K562 (cell line): Measurements from ENCODE around the gene LRP4. TPM values are rescaled to one million over a fixed set of nuclear protein-coding genes. Genes with fewer than 3 reads are reported as not detected.
A peak's percentile ranks its signal among the peaks of the same experiment; 100 is the strongest.

Experiments
- ATAC-seq: fragments of 200-7000 bp; cut with Tn5 transposase; 3 replicates; pipeline ENCODE4 v1.9.1; 2020; ENCODE audit warnings: moderate library complexity
- BruUV-seq: library from RNA; stranded (reverse); fragments of 400-500 nt; replicated peaks from 2 replicates; lab custom pipeline; 2021; lab: Mats Ljungman, UMichigan
- CTCF ChIA-PET: fragments of 300-600 bp; formaldehyde crosslinking; extraction: SDS; loops from one replicate; lab custom pipeline; 2021; ENCODE audit warnings: low intra/inter-chr PET ratio; lab: Yijun Ruan, JAX
- POLR2A ChIA-PET: fragments of 300-600, 350-650 bp; sonication (Branson Sonifier 250); formaldehyde crosslinking; extraction: SDS; loops from one replicate; lab custom pipeline; 2021; ENCODE audit warnings: antibody characterized with exemption, inconsistent platforms; lab: Yijun Ruan, JAX
- DNase-seq, 4 experiments: peaks; one replicate each; pipeline versions ENCODE4 v3.0.0 to v3.0.0-alpha.2; 2011 to 2018; ENCODE audit warnings: low spot score in 3 of 4, mixed read lengths in 3 of 4; ENCODE audit errors: extremely low read depth in 1 of 4
- FAIRE-seq: peaks from 2 replicates; lab custom pipeline; 2011; peaks lifted over from hg19 to GRCh38; lab: Jason Lieb, UNC
- H2AFZ ChIP-seq: 2 replicates; pipeline ENCODE4 v1.6.0; 2011; ENCODE audit warnings: low read depth, low read length, control low read depth, inconsistent platforms
- H3K27ac ChIP-seq: fragments of 200-600 bp; 3 replicates; pipeline ENCODE4 v1.8.0; 2011; ENCODE audit warnings: low read depth, mild to moderate bottlenecking, control low read depth, inconsistent platforms, low read length, moderate library complexity, mixed read lengths; ENCODE audit errors: extremely low read depth
- H3K27me3 ChIP-seq, 2 experiments: fragments of 300-600 bp in 1 of 2; 2 replicates in 1 of 2; 3 replicates in 1 of 2; pipeline versions ENCODE4 v1.6.0 to v1.8.0; 2011; ENCODE audit warnings: inconsistent platforms in 2 of 2, low read length in 2 of 2, mild to moderate bottlenecking in 1 of 2, mixed read lengths in 1 of 2, moderate library complexity in 1 of 2; ENCODE audit not compliant: control insufficient read depth in 2 of 2, insufficient read depth in 2 of 2
- H3K36me3 ChIP-seq: fragments of 300-600 bp; 3 replicates; pipeline ENCODE4 v1.8.0; 2011; ENCODE audit warnings: mild to moderate bottlenecking, low read length, inconsistent platforms; ENCODE audit not compliant: control insufficient read depth, insufficient read depth
- H3K4me1 ChIP-seq, 2 experiments: fragments of 200-600 bp in 1 of 2; replicated peaks in 1 of 2; 2 replicates in 1 of 2; 3 replicates in 1 of 2; pipeline versions ENCODE4 v1.5.1 to v1.8.0; 2011; ENCODE audit warnings: inconsistent platforms in 2 of 2, low read length in 2 of 2, mild to moderate bottlenecking in 1 of 2, mixed read lengths in 1 of 2, moderate library complexity in 1 of 2; ENCODE audit not compliant: control insufficient read depth in 2 of 2, insufficient read depth in 2 of 2
- H3K4me2 ChIP-seq: 2 replicates; pipeline ENCODE4 v1.6.1; 2011; ENCODE audit warnings: low read length, control low read depth, inconsistent platforms, mixed read lengths; ENCODE audit not compliant: insufficient read depth
- H3K4me3 ChIP-seq: fragments of 200-600 bp; sonication (generic), shearing (Covaris generic); 2 replicates; pipeline ENCODE4 v1.5.1; 2016; ENCODE audit warnings: control low read depth, inconsistent platforms
- H3K79me2 ChIP-seq: fragments of 200-600 bp; 3 replicates; pipeline ENCODE4 v1.8.0; 2011; ENCODE audit warnings: low read length, inconsistent platforms; ENCODE audit not compliant: control insufficient read depth, insufficient read depth
- H3K9ac ChIP-seq, 2 experiments: 2 replicates each; pipeline versions ENCODE4 v1.6.0 to v1.6.1; 2011; ENCODE audit warnings: low read depth in 2 of 2, low read length in 2 of 2, control low read depth in 1 of 2, inconsistent platforms in 1 of 2, mild to moderate bottlenecking in 1 of 2, mixed read lengths in 1 of 2; ENCODE audit not compliant: insufficient read depth in 1 of 2
- H3K9me1 ChIP-seq: one replicate; pipeline ENCODE4 v1.6.0; 2011; ENCODE audit warnings: inconsistent platforms, mild to moderate bottlenecking, low read length, moderate library complexity; ENCODE audit not compliant: control insufficient read depth, insufficient read depth
- H3K9me3 ChIP-seq: replicated peaks from 2 replicates; pipeline ENCODE4 v1.5.1; 2011; ENCODE audit warnings: low read depth, low read length, inconsistent platforms; ENCODE audit not compliant: control insufficient read depth, insufficient read depth
- H4K20me1 ChIP-seq: replicated peaks from 2 replicates; pipeline ENCODE4 v1.6.1; 2011; ENCODE audit warnings: low read length, inconsistent platforms, mixed read lengths; ENCODE audit not compliant: control insufficient read depth, insufficient read depth
- BMI1 ChIP-seq: fragments of 150-350 bp; IDR thresholded peaks from 2 replicates; pipeline ENCODE4 v1.6.1; 2014; ENCODE audit warnings: low read length
- CXXC5 ChIP-seq: fragments of 250-450 bp; sonication (Bioruptor Pico); IDR thresholded peaks from 2 replicates; pipeline ENCODE4 v1.8.0; 2022; ENCODE audit warnings: inconsistent platforms, mild to moderate bottlenecking, moderate library complexity
- ELF1 ChIP-seq: fragments of 200-800 bp; sonication (Bioruptor generic); IDR thresholded peaks from 2 replicates; pipeline ENCODE4 v1.6.1; 2016; ENCODE audit warnings: missing genetic modification characterization, missing compliant biosample characterization
- FIP1L1 ChIP-seq: fragments of 200-400 bp; formaldehyde crosslinking; IDR thresholded peaks from 2 replicates; pipeline ENCODE4 v1.6.1; 2018; ENCODE audit warnings: mild to moderate bottlenecking, low read depth, low read length; ENCODE audit not compliant: poor library complexity, severe bottlenecking
- FOXA1 ChIP-seq: fragments of 450-650 bp; IDR thresholded peaks from 2 replicates; pipeline ENCODE4 v1.6.1; 2016; ENCODE audit warnings: mild to moderate bottlenecking, borderline replicate concordance
- HMGN3 ChIP-seq: IDR thresholded peaks from 2 replicates; pipeline ENCODE4 v1.6.1; 2011; ENCODE audit warnings: borderline replicate concordance, low read depth, mild to moderate bottlenecking, mixed read lengths, low read length; ENCODE audit not compliant: insufficient read length; ENCODE audit errors: extremely low read depth
- KLF10 ChIP-seq: fragments of 250-450 bp; sonication (Bioruptor Pico); IDR thresholded peaks from 2 replicates; pipeline ENCODE4 v1.6.1; 2021; ENCODE audit warnings: matching md5 sums
- MXI1 ChIP-seq: IDR thresholded peaks from 2 replicates; pipeline ENCODE4 v1.6.1; 2011; ENCODE audit warnings: low read depth, mild to moderate bottlenecking, improper control_type of control experiment, low read length
- NFE2 ChIP-seq: IDR thresholded peaks from 2 replicates; pipeline ENCODE4 v1.6.1; 2014; ENCODE audit warnings: antibody characterized with exemption, low read depth
- NR2C2 ChIP-seq, 2 experiments: fragments of 200-800 bp in 1 of 2; sonication (Bioruptor generic) in 1 of 2; sonication (generic) in 1 of 2; formaldehyde crosslinking in 1 of 2; IDR thresholded peaks; 2 replicates each; pipeline versions ENCODE4 v1.6.1 to v1.8.0; 2016 to 2022; ENCODE audit warnings: mild to moderate bottlenecking in 1 of 2, missing compliant biosample characterization in 1 of 2, missing genetic modification characterization in 1 of 2, missing genetic modification reagents in 1 of 2
- SETDB1 ChIP-seq: IDR thresholded peaks from one replicate; pipeline ENCODE4 v1.6.1; 2012; ENCODE audit warnings: low read length, control low read depth, inconsistent platforms
- WGBS: fragments of 100-300 bp; shearing (Covaris generic); methylation state at CpG from one replicate; pipeline ENCODE4 v1.1.6; 2016; ENCODE audit warnings: low coverage, mixed read lengths; ENCODE audit not compliant: insufficient coverage; ENCODE audit errors: missing lambda C conversion rate; 5-methylcytosine and 5-hydroxymethylcytosine counted together
- in situ Hi-C: fragments of 300-500 bp; cut with MboI; formaldehyde crosslinking; loops from 4 replicates; pipeline ENCODE4 v1.15.0; 2018; ENCODE audit warnings: inconsistent platforms, mixed read lengths
- intact Hi-C: fragments of 100-400 bp; cut with micrococcal nuclease; formaldehyde crosslinking; loops from 2 replicates; pipeline ENCODE4 v1.14.2; 2022
- polyA plus RNA-seq, 8 experiments: library from polyadenylated mRNA; depleted of rRNA in 4 of 8; stranded (reverse) in 5 of 8; unstranded in 3 of 8; fragments of >200 nt; fragmentation: Nextera tagmentation in 2 of 8; fragmentation: Illumina TruSeq in 1 of 8; extraction: Ambion mirVana in 2 of 8; extraction: Trizol in 1 of 8; gene quantifications; 2 replicates each; pipeline versions ENCODE4 v1.2.1 to v1.2.3, GENCODE V29; 2011 to 2014; ENCODE audit warnings: inconsistent platforms in 1 of 8, missing spikeins in 1 of 8
- total RNA-seq, 7 experiments: library from RNA; depleted of rRNA in 6 of 7; stranded (reverse); fragments of >200 nt in 6 of 7; fragmentation: Illumina TruSeq in 2 of 7; extraction: Trizol in 2 of 7; gene quantifications; 2 replicates each; pipeline versions ENCODE4 v1.2.1 to v1.2.3, GENCODE V29; 2011 to 2021; ENCODE audit warnings: low replicate concordance in 1 of 7
- TF ChIP-seq, protein P1 (sequence below), 2 experiments: fragments of 450-650 bp in 1 of 2; sonication (generic) in 1 of 2; formaldehyde crosslinking; conservative IDR thresholded peaks; 2 replicates each; pipeline versions ENCODE4 v1.4.0 to v1.8.1; 2020 to 2022; ENCODE audit warnings: mild to moderate bottlenecking in 1 of 2, missing genetic modification reagents in 1 of 2
- TF ChIP-seq, protein P2 (sequence below), 3 experiments: IDR thresholded peaks in 2 of 3; conservative IDR thresholded peaks in 1 of 3; 2 replicates each; pipeline ENCODE4 v1.5.1; 2011 to 2012; ENCODE audit warnings: low read length in 3 of 3, mild to moderate bottlenecking in 3 of 3, control low read depth in 2 of 3, improper control_type of control experiment in 1 of 3, inconsistent platforms in 1 of 3, low read depth in 1 of 3, mixed read lengths in 1 of 3, moderate library complexity in 1 of 3; ENCODE audit not compliant: insufficient read depth in 2 of 3
- TF ChIP-seq, protein P3 (sequence below): fragments of 450-650 bp; formaldehyde crosslinking; IDR thresholded peaks from 2 replicates; pipeline ENCODE4 v1.4.0; 2022; ENCODE audit warnings: missing genetic modification characterization

The LRP4 gene
- total and polyA plus RNA-seq, 9 of the 15 experiments (the other 6 are each of a cell fraction or from before 2014, with no cell fraction given), result 0.04 to 0.54 (median 0.10) TPM

- TF ChIP-seq CXXC5 (CRISPR knock-in tag) (peak; percentile 49), FIP1L1 (peak; percentile 29), BMI1 (no peak), HMGN3 (peak; percentile 56)
- TF ChIP-seq, protein P1, sequence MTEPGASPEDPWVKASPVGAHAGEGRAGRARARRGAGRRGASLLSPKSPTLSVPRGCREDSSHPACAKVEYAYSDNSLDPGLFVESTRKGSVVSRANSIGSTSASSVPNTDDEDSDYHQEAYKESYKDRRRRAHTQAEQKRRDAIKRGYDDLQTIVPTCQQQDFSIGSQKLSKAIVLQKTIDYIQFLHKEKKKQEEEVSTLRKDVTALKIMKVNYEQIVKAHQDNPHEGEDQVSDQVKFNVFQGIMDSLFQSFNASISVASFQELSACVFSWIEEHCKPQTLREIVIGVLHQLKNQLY (CRISPR knock-in tag; conservative IDR thresholded peaks at IDR 0.05), result no peak
These were observed 91.9 kb downstream of the LRP4 start (continued) for GRCh38 chr11:46826310-46827044.

GRCh38 chr11:46808799-46809431 is 109.4 kb downstream of the LRP4 start:
- Histone ChIP-seq H3K27ac (no peak overlapping the region), H3K9ac (no peak overlapping the region), H3K79me2 (no peaks in the 10 kb centered on the region), H3K27me3 (no peaks in the 10 kb centered on the region), H3K36me3 (peaks cover 84% of the 10 kb centered on the region), H3K4me1 (no peaks in the 10 kb centered on the region), H2AFZ (no peak overlapping the region), H3K9me3 (no peaks in the 10 kb centered on the region), H3K9me1 (no peaks in the 10 kb centered on the region), H3K4me2 (no peak overlapping the region), H3K4me3 (no peak overlapping the region), H4K20me1 (no peaks in the 10 kb centered on the region)
- WGBS, result 77% methylated on average over 3 of the region's 3 CpGs
- in situ Hi-C loops, result no loop called here
- DNase-seq (peak in 2 of 4 experiments; percentile 16 to 35), ATAC-seq (peak; percentile 86), FAIRE-seq (peak; percentile 82)
- CTCF ChIA-PET, result interaction anchor here (0.6 kb wide), 2 partner anchors 7 to 190 kb away, joined by 3 read pairs; no protein-coding TSS in a partner anchor
- no TSS peak for BruUV-seq
- POLR2A ChIA-PET, result interaction anchor here (0.7 kb wide), 1 partner anchor 112 kb away, joined by 4 read pairs; no protein-coding TSS in a partner anchor
- intact Hi-C loops, result no loop called here
- TF ChIP-seq, protein P2, sequence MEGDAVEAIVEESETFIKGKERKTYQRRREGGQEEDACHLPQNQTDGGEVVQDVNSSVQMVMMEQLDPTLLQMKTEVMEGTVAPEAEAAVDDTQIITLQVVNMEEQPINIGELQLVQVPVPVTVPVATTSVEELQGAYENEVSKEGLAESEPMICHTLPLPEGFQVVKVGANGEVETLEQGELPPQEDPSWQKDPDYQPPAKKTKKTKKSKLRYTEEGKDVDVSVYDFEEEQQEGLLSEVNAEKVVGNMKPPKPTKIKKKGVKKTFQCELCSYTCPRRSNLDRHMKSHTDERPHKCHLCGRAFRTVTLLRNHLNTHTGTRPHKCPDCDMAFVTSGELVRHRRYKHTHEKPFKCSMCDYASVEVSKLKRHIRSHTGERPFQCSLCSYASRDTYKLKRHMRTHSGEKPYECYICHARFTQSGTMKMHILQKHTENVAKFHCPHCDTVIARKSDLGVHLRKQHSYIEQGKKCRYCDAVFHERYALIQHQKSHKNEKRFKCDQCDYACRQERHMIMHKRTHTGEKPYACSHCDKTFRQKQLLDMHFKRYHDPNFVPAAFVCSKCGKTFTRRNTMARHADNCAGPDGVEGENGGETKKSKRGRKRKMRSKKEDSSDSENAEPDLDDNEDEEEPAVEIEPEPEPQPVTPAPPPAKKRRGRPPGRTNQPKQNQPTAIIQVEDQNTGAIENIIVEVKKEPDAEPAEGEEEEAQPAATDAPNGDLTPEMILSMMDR (IDR thresholded peaks at IDR 0.05 in 2 of 3, conservative IDR thresholded peaks at IDR 0.05 in 1 of 3; ENCODE audit: insufficient read depth in 2 of 3, low read depth in 1 of 3, low read length in 3 of 3), result peak; percentile 37 to 54 (median 52); a peak in 4 of 6 replicates
- TF ChIP-seq ELF1, result no peak
- TF ChIP-seq SETDB1, result no peak
- peak; percentile 57; the same call in 1 of the 2 replicates for TF ChIP-seq NR2C2 (CRISPR knock-in tag; IDR thresholded peaks at IDR 0.05)
- TF ChIP-seq NR2C2 (tag; IDR thresholded peaks at IDR 0.05), result peak; percentile 65
- TF ChIP-seq, protein P3, sequence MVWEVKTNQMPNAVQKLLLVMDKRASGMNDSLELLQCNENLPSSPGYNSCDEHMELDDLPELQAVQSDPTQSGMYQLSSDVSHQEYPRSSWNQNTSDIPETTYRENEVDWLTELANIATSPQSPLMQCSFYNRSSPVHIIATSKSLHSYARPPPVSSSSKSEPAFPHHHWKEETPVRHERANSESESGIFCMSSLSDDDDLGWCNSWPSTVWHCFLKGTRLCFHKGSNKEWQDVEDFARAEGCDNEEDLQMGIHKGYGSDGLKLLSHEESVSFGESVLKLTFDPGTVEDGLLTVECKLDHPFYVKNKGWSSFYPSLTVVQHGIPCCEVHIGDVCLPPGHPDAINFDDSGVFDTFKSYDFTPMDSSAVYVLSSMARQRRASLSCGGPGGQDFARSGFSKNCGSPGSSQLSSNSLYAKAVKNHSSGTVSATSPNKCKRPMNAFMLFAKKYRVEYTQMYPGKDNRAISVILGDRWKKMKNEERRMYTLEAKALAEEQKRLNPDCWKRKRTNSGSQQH (CRISPR knock-in tag), result no peak
- 0 out of 2 replicates have a peak, but pooled peaks have one; percentile 24 for TF ChIP-seq NFE2
- no peak for TF ChIP-seq KLF10 (CRISPR knock-in tag)
- no peak for TF ChIP-seq MXI1
- TF ChIP-seq FOXA1, result no peak
